H9 (cell line): Measurements from ENCODE around the gene FKRP. TPM values are rescaled to one million over a fixed set of nuclear protein-coding genes. Genes with fewer than 3 reads are reported as not detected.

Source experiments
- DNase-seq: peaks from one replicate; pipeline ENCODE4 v3.0.0-alpha.2; 2017
- H2AFZ ChIP-seq: one replicate; pipeline ENCODE4 v1.6.1; 2013; ENCODE audit warnings: mild to moderate bottlenecking, low read length, control low read depth, moderate library complexity
- H2AK5ac ChIP-seq: 2 replicates; pipeline ENCODE4 v1.6.1; 2013; ENCODE audit warnings: low read length, control low read depth, mixed read lengths; ENCODE audit not compliant: insufficient read length
- H2BK120ac ChIP-seq: one replicate; pipeline ENCODE4 v1.6.1; 2013; ENCODE audit warnings: low read depth, mild to moderate bottlenecking, low read length, control low read depth, inconsistent platforms; ENCODE audit not compliant: poor library complexity, severe bottlenecking
- H2BK12ac ChIP-seq: 2 replicates; pipeline ENCODE4 v1.6.1; 2013; ENCODE audit warnings: low read length, control low read depth, mixed read lengths, low read depth; ENCODE audit not compliant: insufficient read length
- H2BK15ac ChIP-seq: 2 replicates; pipeline ENCODE4 v1.6.1; 2013; ENCODE audit warnings: low read depth, low read length, control low read depth
- H2BK20ac ChIP-seq: one replicate; pipeline ENCODE4 v1.6.1; 2013; ENCODE audit warnings: low read depth, mild to moderate bottlenecking, low read length, control low read depth, inconsistent platforms; ENCODE audit not compliant: poor library complexity, severe bottlenecking
- H2BK5ac ChIP-seq: 2 replicates; pipeline ENCODE4 v1.6.1; 2013; ENCODE audit warnings: low read length, control low read depth, mixed read lengths; ENCODE audit not compliant: insufficient read length
- H3K14ac ChIP-seq: 2 replicates; pipeline ENCODE4 v1.6.1; 2013; ENCODE audit warnings: low read length, control low read depth; ENCODE audit not compliant: insufficient read depth
- H3K18ac ChIP-seq: 2 replicates; pipeline ENCODE4 v1.6.1; 2013; ENCODE audit warnings: low read depth, mild to moderate bottlenecking, mixed read lengths, low read length, control low read depth; ENCODE audit not compliant: insufficient read length
- H3K23ac ChIP-seq: 2 replicates; pipeline ENCODE4 v1.6.1; 2013; ENCODE audit warnings: low read length, control low read depth, mixed read lengths, low read depth; ENCODE audit not compliant: insufficient read length
- H3K23me2 ChIP-seq: 2 replicates; pipeline ENCODE4 v1.6.1; 2013; ENCODE audit warnings: low read depth, mild to moderate bottlenecking, mixed read lengths, low read length, control low read depth; ENCODE audit not compliant: insufficient read length, poor library complexity, severe bottlenecking
- H3K27ac ChIP-seq: 2 replicates; pipeline ENCODE4 v1.5.1; 2013; ENCODE audit warnings: low read length, control low read depth, mixed read lengths, low read depth; ENCODE audit not compliant: insufficient read length
- H3K27me3 ChIP-seq: 2 replicates; pipeline ENCODE4 v1.6.1; 2013; ENCODE audit warnings: low read length, control low read depth, inconsistent platforms; ENCODE audit not compliant: insufficient read depth
- H3K4ac ChIP-seq: 2 replicates; pipeline ENCODE4 v1.6.1; 2013; ENCODE audit warnings: low read depth, mild to moderate bottlenecking, control low read depth, inconsistent platforms, low read length, moderate library complexity
- H3K4me1 ChIP-seq: 2 replicates; pipeline ENCODE4 v1.6.1; 2013; ENCODE audit warnings: low read length, control low read depth, inconsistent platforms; ENCODE audit not compliant: insufficient read depth
- H3K4me2 ChIP-seq: 2 replicates; pipeline ENCODE4 v1.6.1; 2013; ENCODE audit warnings: low read length, control low read depth, mixed read lengths; ENCODE audit not compliant: insufficient read length, insufficient read depth
- H3K56ac ChIP-seq: 2 replicates; pipeline ENCODE4 v1.6.1; 2013; ENCODE audit warnings: low read depth, mild to moderate bottlenecking, mixed read lengths, low read length, control low read depth; ENCODE audit not compliant: insufficient read length
- H3K79me1 ChIP-seq: 2 replicates; pipeline ENCODE4 v1.6.1; 2013; ENCODE audit warnings: low read depth, mild to moderate bottlenecking, moderate library complexity, low read length, control low read depth, inconsistent platforms; ENCODE audit not compliant: insufficient read depth, poor library complexity, severe bottlenecking
- H3K79me2 ChIP-seq: 2 replicates; pipeline ENCODE4 v1.6.1; 2013; ENCODE audit warnings: low read length, control low read depth, inconsistent platforms; ENCODE audit not compliant: insufficient read depth
- H3K9ac ChIP-seq: 2 replicates; pipeline ENCODE4 v1.6.1; 2013; ENCODE audit warnings: low read length, control low read depth, mixed read lengths; ENCODE audit not compliant: insufficient read length; ENCODE audit errors: extremely low read depth
- H3K9me3 ChIP-seq: one replicate; pipeline ENCODE4 v1.6.1; 2013; ENCODE audit warnings: low read depth, low read length, inconsistent platforms; ENCODE audit not compliant: control insufficient read depth
- H3T11ph ChIP-seq: one replicate; pipeline ENCODE4 v1.6.1; 2013; ENCODE audit warnings: mild to moderate bottlenecking, low read length, control low read depth, inconsistent platforms
- H4K20me1 ChIP-seq: one replicate; pipeline ENCODE4 v1.6.1; 2013; ENCODE audit not compliant: control insufficient read depth, insufficient read length, insufficient read depth
- H4K5ac ChIP-seq: 2 replicates; pipeline ENCODE4 v1.6.1; 2013; ENCODE audit warnings: low read depth, mild to moderate bottlenecking, mixed read lengths, low read length, control low read depth; ENCODE audit not compliant: insufficient read length
- H4K8ac ChIP-seq: replicated peaks from 2 replicates; pipeline ENCODE4 v1.6.1; 2013; ENCODE audit warnings: low read length, control low read depth, mixed read lengths, low read depth; ENCODE audit not compliant: insufficient read length
- H4K91ac ChIP-seq: 2 replicates; pipeline ENCODE4 v1.6.1; 2013; ENCODE audit warnings: low read depth, mild to moderate bottlenecking, moderate library complexity, mixed read lengths, low read length, control low read depth; ENCODE audit not compliant: insufficient read length
- H3K27ac Mint-ChIP-seq, 3 experiments: 2 replicates in 2 of 3; 3 replicates in 1 of 3; pipeline ENCODE4 v1.8.0; 2020 to 2021; ENCODE audit warnings: mixed read lengths in 3 of 3, mild to moderate bottlenecking in 1 of 3, moderate library complexity in 1 of 3
- H3K27me3 Mint-ChIP-seq: 2 replicates; pipeline ENCODE4 v1.8.0; 2021; ENCODE audit warnings: low read depth, mild to moderate bottlenecking, moderate library complexity, mixed read lengths
- H3K36me3 Mint-ChIP-seq, 3 experiments: 2 replicates in 2 of 3; 3 replicates in 1 of 3; pipeline ENCODE4 v1.8.0; 2020 to 2021; ENCODE audit warnings: low read depth in 3 of 3, mixed read lengths in 3 of 3; ENCODE audit not compliant: insufficient read depth in 1 of 3
- H3K4me1 Mint-ChIP-seq, 2 experiments: 2 replicates each; pipeline ENCODE4 v1.8.0; 2020; ENCODE audit warnings: mixed read lengths in 2 of 2
- H3K4me3 Mint-ChIP-seq, 2 experiments: 2 replicates in 1 of 2; 3 replicates in 1 of 2; pipeline ENCODE4 v1.8.0; 2020 to 2021; ENCODE audit warnings: mild to moderate bottlenecking in 2 of 2, mixed read lengths in 2 of 2, moderate library complexity in 1 of 2
- H3K9me3 Mint-ChIP-seq, 2 experiments: 2 replicates in 1 of 2; 3 replicates in 1 of 2; pipeline ENCODE4 v1.8.0; 2020; ENCODE audit warnings: mild to moderate bottlenecking in 2 of 2, mixed read lengths in 2 of 2, moderate library complexity in 1 of 2
- CTCF ChIP-seq: fragments of 200-600 bp; sonication (generic); conservative IDR thresholded peaks from 3 replicates; pipeline ENCODE4 v1.8.0; 2021; ENCODE audit warnings: antibody characterized with exemption, mild to moderate bottlenecking
- WGBS: extraction: QIAGEN DNeasy Blood & Tissue Kit; methylation state at CpG from one replicate; pipeline ENCODE4 v1.1.7; 2013; ENCODE audit warnings: missing lambda C conversion rate, low lambda C conversion rate, mixed read lengths; ENCODE audit not compliant: insufficient read length; ENCODE audit errors: extremely low coverage; 5-methylcytosine and 5-hydroxymethylcytosine counted together
- total RNA-seq: library from RNA; stranded (reverse); gene quantifications from 2 replicates; pipeline ENCODE4 v1.2.1, GENCODE V29; 2021

FKRP gene
- total RNA-seq, 1 experiment from 2014 or later = 42.2 TPM

GRCh38 chr19:46755853-46756543 lies 10.1 kb downstream of the FKRP start:
- no peak overlapping the region for H4K91ac ChIP-seq
- Mint-ChIP-seq H3K27ac (no peak overlapping the region), H3K4me1 (peaks cover 4 to 17% of the 10 kb centered on the region in 2 experiments; a peak in 3 of 4 replicates), H3K36me3 (peaks cover 5 to 41% (median 26%) of the 10 kb centered on the region in 3 experiments; a peak in 6 of 7 replicates), H3K4me3 (no peak overlapping the region), H3K9me3 (no peaks in the 10 kb centered on the region), H3K27me3 (no peaks in the 10 kb centered on the region)
- H3K14ac ChIP-seq = no peak overlapping the region
- H3K18ac ChIP-seq = no peak overlapping the region
- H3K4me2 ChIP-seq = no peak overlapping the region
- H3K23me2 ChIP-seq = no peaks in the 10 kb centered on the region
- no peaks in the 10 kb centered on the region for H3K79me1 ChIP-seq
- H3K79me2 ChIP-seq = no peaks in the 10 kb centered on the region
- no CpG with 5 or more reads among the region's 86 CpGs for WGBS
- H2AK5ac ChIP-seq = no peak overlapping the region
- H4K8ac ChIP-seq = no peak overlapping the region
- H2BK120ac ChIP-seq = no peak overlapping the region
- H3K23ac ChIP-seq = no peak overlapping the region
- H3K9me3 ChIP-seq = no peaks in the 10 kb centered on the region
- H3K56ac ChIP-seq = no peak overlapping the region
- H2BK5ac ChIP-seq = no peak overlapping the region
- no peak overlapping the region for H3K4ac ChIP-seq
- no peak overlapping the region for H2BK15ac ChIP-seq
- H4K5ac ChIP-seq = no peak overlapping the region
- H2AFZ ChIP-seq = no peak overlapping the region
- no peak overlapping the region for H3K27ac ChIP-seq
- H3K9ac ChIP-seq = no peak overlapping the region
- H3K4me1 ChIP-seq = no peaks in the 10 kb centered on the region
- H3K27me3 ChIP-seq = no peaks in the 10 kb centered on the region
- H4K20me1 ChIP-seq = no peaks in the 10 kb centered on the region
- no peak overlapping the region for H2BK12ac ChIP-seq
- no peak for DNase-seq
- H2BK20ac ChIP-seq = no peak overlapping the region
- no peak for TF ChIP-seq CTCF
- H3T11ph ChIP-seq = no peak overlapping the region
